ENCODE measurements around the gene MID1. TPM values are rescaled to one million over a fixed set of nuclear protein-coding genes. Genes with fewer than 3 reads are reported as not detected.

MID1 gene
- total RNA-seq, 2 experiments from 2014 or later: 0.95 to 1.2 TPM

DNA sequence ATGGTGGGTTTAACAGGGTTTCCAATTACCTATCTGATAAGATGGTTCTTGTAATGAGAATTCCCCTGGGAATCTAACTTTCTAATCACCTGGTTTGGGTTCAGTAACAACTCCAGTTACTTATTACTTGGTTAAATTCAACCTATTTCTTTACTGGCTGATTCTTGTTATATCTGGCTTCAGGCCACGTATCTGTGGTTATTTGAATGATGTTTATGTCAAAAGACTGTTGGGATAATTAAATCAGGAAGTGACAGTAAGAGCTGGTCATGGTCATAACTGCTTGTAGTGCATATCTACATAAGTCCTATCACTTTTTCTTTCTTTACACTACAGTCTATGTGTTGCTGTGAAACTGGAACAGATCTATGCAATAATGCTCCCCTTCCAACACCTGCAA, 108.1 kb downstream of the MID1 start:
- Mint-ChIP-seq H3K4me3 (no peak overlapping the region), H3K36me3 (ENCODE audit: low read depth) (no peaks in the 10 kb centered on the region), H3K4me1 (ENCODE audit: low read depth) (no peaks in the 10 kb centered on the region), H3K27me3 (ENCODE audit: low read depth) (no peaks in the 10 kb centered on the region), H3K27ac (no peak overlapping the region), H3K9me3 (no peaks in the 10 kb centered on the region)
- CTCF ChIA-PET: no interaction called here
- no peak for DNase-seq
- intact Hi-C loops (cut with micrococcal nuclease): no loop called here

DNA sequence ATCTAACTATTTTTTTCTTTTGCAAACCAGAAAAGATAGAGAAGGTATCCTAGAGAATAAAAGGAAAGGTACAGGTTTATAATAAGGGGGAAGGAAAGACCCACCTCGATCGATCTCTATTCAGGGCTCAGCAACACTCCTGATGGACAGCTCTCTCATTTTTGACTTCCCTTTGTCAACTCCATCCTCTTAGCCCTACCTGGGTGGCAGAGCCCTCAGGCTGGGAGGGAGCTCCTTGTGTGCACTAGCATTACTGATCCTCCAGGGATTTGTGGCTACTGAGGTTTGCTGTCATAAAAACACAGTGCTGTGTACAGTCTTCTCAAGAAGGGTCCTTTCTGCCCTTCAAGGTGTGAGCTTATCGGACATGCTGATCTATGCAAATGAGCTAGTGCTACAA, 111.0 kb downstream of the MID1 start:
- DNase-seq: no peak
- no peak overlapping the region for H3K27ac Mint-ChIP-seq
- CTCF ChIA-PET: no interaction called here
- intact Hi-C loops (cut with micrococcal nuclease): no loop called here
- H3K4me1 Mint-ChIP-seq (ENCODE audit: low read depth): no peaks in the 10 kb centered on the region
- H3K36me3 Mint-ChIP-seq (ENCODE audit: low read depth): no peaks in the 10 kb centered on the region
- H3K27me3 Mint-ChIP-seq (ENCODE audit: low read depth): no peaks in the 10 kb centered on the region
- no peaks in the 10 kb centered on the region for H3K9me3 Mint-ChIP-seq
- no peak overlapping the region for H3K4me3 Mint-ChIP-seq

- H3K36me3 Mint-ChIP-seq (ENCODE audit: low read depth): no peaks in the 10 kb centered on the region
- no peaks in the 10 kb centered on the region for H3K4me1 Mint-ChIP-seq (ENCODE audit: low read depth)
- H3K4me3 Mint-ChIP-seq: no peak overlapping the region
- no peak overlapping the region for H3K27ac Mint-ChIP-seq
- no peaks in the 10 kb centered on the region for H3K9me3 Mint-ChIP-seq
- no peaks in the 10 kb centered on the region for H3K27me3 Mint-ChIP-seq (ENCODE audit: low read depth)
- CTCF ChIA-PET: no interaction called here
- no peak for DNase-seq
- intact Hi-C loops (cut with micrococcal nuclease): no loop called here
These were observed 111.5 kb downstream of the MID1 start for GRCh38 chrX:10508891-10509290.

DNA sequence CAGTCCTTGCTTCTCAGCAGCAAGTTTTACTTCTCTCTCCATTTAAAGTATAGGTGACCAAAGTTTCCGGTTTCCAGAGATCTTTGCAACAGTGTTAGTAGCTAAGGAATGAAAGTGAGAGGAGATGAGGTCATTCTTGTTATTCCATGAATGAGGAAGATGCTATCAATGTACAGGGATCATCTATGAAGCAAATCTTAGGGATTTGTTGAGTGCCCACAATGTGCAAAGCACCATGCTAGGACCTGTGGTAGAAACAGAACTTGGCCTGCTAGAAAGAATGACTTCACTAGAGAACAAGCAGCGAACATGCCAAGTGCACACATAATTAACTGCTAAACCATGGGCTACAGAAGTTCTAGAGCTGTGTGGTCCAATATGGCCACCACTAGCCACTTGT, 112.5 kb downstream of the MID1 start:
- no peak overlapping the region for H3K27ac Mint-ChIP-seq
- DNase-seq: no peak
- intact Hi-C loops (cut with micrococcal nuclease): no loop called here
- H3K36me3 Mint-ChIP-seq (ENCODE audit: low read depth): no peaks in the 10 kb centered on the region
- no peak overlapping the region for H3K4me3 Mint-ChIP-seq
- no peaks in the 10 kb centered on the region for H3K9me3 Mint-ChIP-seq
- H3K27me3 Mint-ChIP-seq (ENCODE audit: low read depth): no peaks in the 10 kb centered on the region
- CTCF ChIA-PET: interaction anchor here (0.6 kb wide), 1 partner anchor 614 kb away, joined by 3 read pairs; no protein-coding TSS in a partner anchor
- H3K4me1 Mint-ChIP-seq (ENCODE audit: low read depth): no peaks in the 10 kb centered on the region

DNA sequence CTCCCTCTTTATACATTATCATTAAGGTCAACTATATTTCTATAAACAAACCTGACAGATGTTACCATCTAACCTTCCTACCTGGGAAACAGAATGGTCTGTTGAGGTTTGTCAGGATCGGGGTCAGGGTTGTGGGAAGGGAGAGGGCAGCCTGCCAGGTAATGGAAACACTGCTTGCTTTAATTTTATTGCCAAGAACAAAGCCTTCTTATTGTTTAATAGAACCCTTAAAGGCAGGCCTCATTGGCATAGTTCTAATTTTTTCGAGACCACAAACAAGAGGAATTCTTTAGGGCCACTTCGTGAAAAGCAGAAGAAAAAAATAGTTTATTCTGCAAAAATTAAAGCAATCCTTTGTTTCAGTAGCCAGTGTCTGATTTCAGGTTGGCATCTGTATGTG, 113.2 kb downstream of the MID1 start:
- no peaks in the 10 kb centered on the region for H3K9me3 Mint-ChIP-seq
- no peaks in the 10 kb centered on the region for H3K36me3 Mint-ChIP-seq (ENCODE audit: low read depth)
- CTCF ChIA-PET: no interaction called here
- H3K4me1 Mint-ChIP-seq (ENCODE audit: low read depth): no peaks in the 10 kb centered on the region
- no peak overlapping the region for H3K4me3 Mint-ChIP-seq
- intact Hi-C loops (cut with micrococcal nuclease): no loop called here
- no peaks in the 10 kb centered on the region for H3K27me3 Mint-ChIP-seq (ENCODE audit: low read depth)
- DNase-seq: no peak
- no peak overlapping the region for H3K27ac Mint-ChIP-seq

DNA sequence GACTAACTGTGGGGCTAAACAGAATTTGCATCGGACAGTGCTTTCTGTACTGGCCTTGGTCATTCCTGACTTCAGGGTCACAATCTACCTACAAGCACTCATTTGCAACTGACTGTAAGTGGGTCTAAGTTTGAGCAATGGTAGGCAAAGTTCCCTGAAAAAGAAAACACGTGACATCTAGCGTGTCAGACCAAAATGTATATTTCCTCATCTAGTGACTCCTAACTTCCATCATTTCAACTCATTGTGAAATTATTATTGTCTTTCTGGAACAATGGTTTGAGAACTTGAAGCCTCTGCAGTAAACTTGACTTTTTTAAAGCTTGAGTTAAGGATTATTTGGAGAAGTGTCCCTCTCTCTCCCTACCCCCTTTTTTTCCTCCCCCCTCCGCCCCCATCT, 113.6 kb downstream of the MID1 start:
- CTCF ChIA-PET: no interaction called here
- no peaks in the 10 kb centered on the region for H3K9me3 Mint-ChIP-seq
- H3K36me3 Mint-ChIP-seq (ENCODE audit: low read depth): no peaks in the 10 kb centered on the region
- intact Hi-C loops (cut with micrococcal nuclease): no loop called here
- no peak for DNase-seq
- no peaks in the 10 kb centered on the region for H3K27me3 Mint-ChIP-seq (ENCODE audit: low read depth)
- no peak overlapping the region for H3K4me3 Mint-ChIP-seq
- H3K27ac Mint-ChIP-seq: no peak overlapping the region
- H3K4me1 Mint-ChIP-seq (ENCODE audit: low read depth): no peaks in the 10 kb centered on the region

DNA sequence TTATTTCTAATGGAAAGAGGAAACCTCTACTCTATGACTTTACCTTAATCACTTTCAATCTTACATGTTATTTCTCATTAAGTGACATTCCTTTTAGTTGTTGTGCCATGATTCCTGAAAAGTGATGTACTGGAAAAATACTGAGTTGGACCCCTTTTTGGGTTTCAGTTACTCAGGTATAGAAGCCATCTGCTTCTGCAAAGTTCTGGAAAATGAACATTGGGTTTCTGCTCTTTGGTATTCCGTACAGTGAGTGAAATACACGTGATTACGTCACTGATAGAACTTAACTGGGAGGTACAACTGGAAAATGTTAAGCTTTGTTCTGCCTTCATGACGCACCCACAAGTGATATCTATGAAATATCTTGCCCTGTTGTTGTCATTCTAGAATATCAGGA, 114.7 kb downstream of the MID1 start:
- no peak for DNase-seq
- Mint-ChIP-seq H3K4me1 (ENCODE audit: low read depth) (no peaks in the 10 kb centered on the region), H3K9me3 (no peaks in the 10 kb centered on the region), H3K27me3 (ENCODE audit: low read depth) (no peaks in the 10 kb centered on the region), H3K4me3 (no peak overlapping the region), H3K27ac (no peak overlapping the region), H3K36me3 (ENCODE audit: low read depth) (no peaks in the 10 kb centered on the region)
- intact Hi-C loops (cut with micrococcal nuclease): no loop called here
- CTCF ChIA-PET: no interaction called here

- Mint-ChIP-seq H3K4me1 (ENCODE audit: low read depth) (no peaks in the 10 kb centered on the region), H3K27me3 (ENCODE audit: low read depth) (no peaks in the 10 kb centered on the region), H3K9me3 (no peaks in the 10 kb centered on the region), H3K36me3 (ENCODE audit: low read depth) (no peaks in the 10 kb centered on the region), H3K27ac (no peak overlapping the region), H3K4me3 (no peak overlapping the region)
- DNase-seq: no peak
- CTCF ChIA-PET: no interaction called here
- intact Hi-C loops (cut with micrococcal nuclease): no loop called here
These were observed 117.4 kb downstream of the MID1 start for GRCh38 chrX:10502961-10503360.

- no peaks in the 10 kb centered on the region for H3K27me3 Mint-ChIP-seq (ENCODE audit: low read depth)
- no peaks in the 10 kb centered on the region for H3K4me1 Mint-ChIP-seq (ENCODE audit: low read depth)
- no peak overlapping the region for H3K27ac Mint-ChIP-seq
- CTCF ChIA-PET: no interaction called here
- no peaks in the 10 kb centered on the region for H3K9me3 Mint-ChIP-seq
- intact Hi-C loops (cut with micrococcal nuclease): no loop called here
- DNase-seq: no peak
- no peak overlapping the region for H3K4me3 Mint-ChIP-seq
- H3K36me3 Mint-ChIP-seq (ENCODE audit: low read depth): no peaks in the 10 kb centered on the region
These were observed 118.8 kb downstream of the MID1 start for GRCh38 chrX:10501611-10502010.

DNA sequence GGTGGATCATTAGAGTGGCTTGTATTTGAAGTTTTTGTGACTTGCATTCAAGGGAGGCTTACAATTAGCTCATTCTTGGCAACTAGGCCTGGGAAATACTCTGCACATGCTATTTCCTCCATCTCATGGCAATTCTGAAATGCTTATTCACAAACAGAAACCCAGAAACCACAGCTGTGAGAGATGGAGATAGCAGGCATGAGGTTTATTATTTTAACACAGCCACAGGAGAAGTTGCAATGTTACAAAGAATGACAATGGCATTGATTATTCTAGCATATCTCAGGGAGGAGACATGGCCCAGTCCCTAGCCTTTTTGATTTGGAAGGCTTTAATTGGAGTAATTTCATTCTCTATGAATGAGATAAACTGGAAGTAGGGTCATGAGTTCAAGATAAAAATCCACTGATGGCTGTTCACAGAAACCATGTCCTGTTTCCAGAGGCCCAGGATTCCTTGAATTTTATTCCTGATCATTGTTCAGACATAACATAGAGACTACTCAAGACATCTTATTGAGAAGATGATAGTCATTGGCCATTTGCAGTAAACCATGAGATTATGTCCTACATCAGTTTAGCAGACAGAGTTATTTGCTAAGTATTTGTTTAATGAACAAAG, 123.9 kb downstream of the MID1 start:
- Mint-ChIP-seq H3K9me3 (no peaks in the 10 kb centered on the region), H3K27me3 (ENCODE audit: low read depth) (no peaks in the 10 kb centered on the region), H3K36me3 (ENCODE audit: low read depth) (no peaks in the 10 kb centered on the region), H3K27ac (no peak overlapping the region), H3K4me1 (ENCODE audit: low read depth) (no peaks in the 10 kb centered on the region), H3K4me3 (no peak overlapping the region)
- intact Hi-C loops (cut with micrococcal nuclease): no loop called here
- CTCF ChIA-PET: no interaction called here
- no peak for DNase-seq

GRCh38 chrX:10495677-10496076, 124.7 kb downstream of the MID1 start:
- CTCF ChIA-PET: no interaction called here

GRCh38 chrX:10492250-10492649, 128.1 kb downstream of the MID1 start:
- Mint-ChIP-seq H3K4me1 (ENCODE audit: low read depth) (no peaks in the 10 kb centered on the region), H3K27me3 (ENCODE audit: low read depth) (no peaks in the 10 kb centered on the region), H3K4me3 (no peak overlapping the region), H3K9me3 (no peaks in the 10 kb centered on the region), H3K27ac (no peak overlapping the region), H3K36me3 (ENCODE audit: low read depth) (no peaks in the 10 kb centered on the region)
- DNase-seq: no peak
- intact Hi-C loops (cut with micrococcal nuclease): no loop called here
- CTCF ChIA-PET: no interaction called here

More at GRCh38 chrX:10495677-10496076, 124.7 kb downstream of the MID1 start:
- no peak overlapping the region for H3K27ac Mint-ChIP-seq
- no peaks in the 10 kb centered on the region for H3K9me3 Mint-ChIP-seq
- no peaks in the 10 kb centered on the region for H3K4me1 Mint-ChIP-seq (ENCODE audit: low read depth)
- DNase-seq: no peak
- no peaks in the 10 kb centered on the region for H3K27me3 Mint-ChIP-seq (ENCODE audit: low read depth)
- H3K36me3 Mint-ChIP-seq (ENCODE audit: low read depth): no peaks in the 10 kb centered on the region
- no peak overlapping the region for H3K4me3 Mint-ChIP-seq
- intact Hi-C loops (cut with micrococcal nuclease): no loop called here

- no peaks in the 10 kb centered on the region for H3K27me3 Mint-ChIP-seq (ENCODE audit: low read depth)
- H3K36me3 Mint-ChIP-seq (ENCODE audit: low read depth): no peaks in the 10 kb centered on the region
- intact Hi-C loops (cut with micrococcal nuclease): no loop called here
- CTCF ChIA-PET: no interaction called here
- no peaks in the 10 kb centered on the region for H3K4me1 Mint-ChIP-seq (ENCODE audit: low read depth)
- no peak for DNase-seq
- H3K4me3 Mint-ChIP-seq: no peak overlapping the region
- no peak overlapping the region for H3K27ac Mint-ChIP-seq
- no peaks in the 10 kb centered on the region for H3K9me3 Mint-ChIP-seq
These were observed 134.0 kb downstream of the MID1 start for GRCh38 chrX:10486373-10486772.

DNA sequence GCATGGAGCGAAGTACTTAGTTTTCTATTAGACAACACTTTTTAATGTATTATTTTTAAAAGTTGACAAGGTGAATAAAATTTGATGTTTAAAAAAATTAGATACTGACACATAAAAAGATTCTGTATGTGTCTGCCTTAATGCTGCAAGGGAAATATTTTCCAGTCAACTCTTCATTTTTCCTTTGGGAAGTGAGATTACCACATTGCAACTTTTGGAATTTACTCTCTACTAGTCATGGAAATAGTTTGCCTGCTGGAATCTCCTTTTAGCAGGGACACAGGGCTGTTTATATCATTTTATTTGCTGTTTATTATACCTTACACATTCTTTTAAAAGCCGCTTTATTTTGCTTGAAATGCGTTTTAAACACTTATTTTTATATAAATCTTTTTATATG, 135.1 kb downstream of the MID1 start:
- intact Hi-C loops (cut with micrococcal nuclease): no loop called here
- Mint-ChIP-seq H3K27ac (no peak overlapping the region), H3K4me3 (no peak overlapping the region), H3K4me1 (ENCODE audit: low read depth) (no peaks in the 10 kb centered on the region), H3K27me3 (ENCODE audit: low read depth) (no peaks in the 10 kb centered on the region), H3K36me3 (ENCODE audit: low read depth) (no peaks in the 10 kb centered on the region), H3K9me3 (no peaks in the 10 kb centered on the region)
- CTCF ChIA-PET: no interaction called here
- no peak for DNase-seq

Measured in activated naive CD4-positive, alpha-beta T cell treated with anti-CD3 and anti-CD28 coated beads for 36 hours (primary cell).